OCI-M2 (cell line): ENCODE data around the gene IFI16.
"Not testable (repeated sequence)": the region's sequence is repeated elsewhere in the genome, so short reads cannot be mapped to it uniquely, and the experiment has no call there.

ENCODE experiments used
- DNase-seq: peaks from one replicate; lab custom pipeline; 2025; ENCODE audit not compliant: unreplicated experiment; lab: John Stamatoyannopoulos, UW

The IFI16 gene

GRCh38 chr1:159091607-159092031 lies 81.9 kb downstream of the IFI16 start:
- no peak for DNase-seq

GRCh38 chr1:159092036-159092760 lies 82.5 kb downstream of the IFI16 start:
- no peak for DNase-seq

GRCh38 chr1:159098596-159098995 lies 88.9 kb downstream of the IFI16 start:
- DNase-seq = no peak

GRCh38 chr1:159100589-159100988 lies 90.9 kb downstream of the IFI16 start:
- no peak for DNase-seq

- DNase-seq = not testable (repeated sequence)
Measured at GRCh38 chr1:159103021-159103420, 93.3 kb downstream of the IFI16 start.
